Caki2 (cell line): ENCODE results near the gene PDGFA. TPM values are rescaled to one million over a fixed set of nuclear protein-coding genes. Genes with fewer than 3 reads are reported as not detected.

Experiments
- DNase-seq: peaks from one replicate; pipeline ENCODE4 v3.0.0-alpha.2; 2015; ENCODE audit warnings: low read depth
- in situ Hi-C: cut with HindIII; loops from 2 replicates; pipeline ENCODE4 v1.10.0; 2016; ENCODE audit warnings: low sequenced_read_pairs, low pct_unique_long_range_greater_than_20kb, mixed read lengths
- total RNA-seq: library from RNA; depleted of rRNA; stranded (reverse); fragments of >200 nt; shearing (Covaris generic); gene quantifications from 2 replicates; pipeline ENCODE4 v1.2.3, GENCODE V29; 2014; ENCODE audit warnings: low replicate concordance

PDGFA gene
- total RNA-seq, 1 experiment from 2014 or later, result 25.8 TPM

- DNase-seq, result no peak
- in situ Hi-C loops, result no loop called here
These were observed 20.9 kb upstream of the PDGFA start for GRCh38 chr7:540579-540978.

- in situ Hi-C loops, result no loop called here
- peak; percentile 99 for DNase-seq
These were observed 20.2 kb upstream of the PDGFA start for GRCh38 chr7:539731-540411.

- in situ Hi-C loops, result no loop called here
- DNase-seq, result no peak
These were observed 19.4 kb upstream of the PDGFA start for GRCh38 chr7:538764-539685.

GRCh38 chr7:537911-538634 lies 18.4 kb upstream of the PDGFA start:
- in situ Hi-C loops, result no loop called here
- peak; percentile 90 for DNase-seq

- in situ Hi-C loops, result no loop called here
- no peak for DNase-seq
These were observed 16.6 kb upstream of the PDGFA start for GRCh38 chr7:536231-536630.

- no peak for DNase-seq
- in situ Hi-C loops, result no loop called here
These were observed 15.3 kb upstream of the PDGFA start for GRCh38 chr7:534959-535358.

- in situ Hi-C loops, result no loop called here
- DNase-seq, result no peak
These were observed 14.4 kb upstream of the PDGFA start for GRCh38 chr7:534075-534474.

- DNase-seq, result no peak
- in situ Hi-C loops, result no loop called here
These were observed 13.6 kb upstream of the PDGFA start for GRCh38 chr7:533266-533665.

GRCh38 chr7:532379-533143 lies 12.9 kb upstream of the PDGFA start:
- in situ Hi-C loops, result no loop called here

GRCh38 chr7:531777-532176 lies 12.1 kb upstream of the PDGFA start:
- DNase-seq, result no peak
- in situ Hi-C loops, result no loop called here

More at GRCh38 chr7:532379-533143, 12.9 kb upstream of the PDGFA start:
- no peak for DNase-seq

- in situ Hi-C loops, result no loop called here
- DNase-seq, result no peak
These were observed 8.8 kb upstream of the PDGFA start for GRCh38 chr7:528451-528850.

- in situ Hi-C loops, result no loop called here
- DNase-seq, result no peak
These were observed 8.1 kb upstream of the PDGFA start for GRCh38 chr7:527723-528122.

- in situ Hi-C loops, result no loop called here
- no peak for DNase-seq
These were observed 6.9 kb upstream of the PDGFA start for GRCh38 chr7:526460-527034.

- in situ Hi-C loops, result no loop called here
- no peak for DNase-seq
These were observed 6.1 kb upstream of the PDGFA start for GRCh38 chr7:525740-526139.

GRCh38 chr7:524800-525199 lies 5.2 kb upstream of the PDGFA start:
- no peak for DNase-seq
- in situ Hi-C loops, result no loop called here

GRCh38 chr7:523347-524336 lies 4.0 kb upstream of the PDGFA start:
- no peak for DNase-seq
- in situ Hi-C loops, result no loop called here

GRCh38 chr7:522951-523314 lies 3.3 kb upstream of the PDGFA start:
- in situ Hi-C loops, result no loop called here
- DNase-seq, result no peak
